T47D (cell line): Measurements from ENCODE around the gene NUP62.
"Not testable (repeated sequence)": the region's sequence is repeated elsewhere in the genome, so short reads cannot be mapped to it uniquely, and the experiment has no call there.

Experiments
- DNase-seq, 2 experiments: peaks; one replicate each; pipeline versions ENCODE4 v3.0.0 to v3.0.0-alpha.2; 2011 to 2012; ENCODE audit warnings: low read depth in 1 of 2, low spot score in 1 of 2
- JUND ChIP-seq: IDR thresholded peaks from 2 replicates; pipeline ENCODE4 v1.6.1; 2012; ENCODE audit warnings: low read depth
- in situ Hi-C: cut with HindIII; loops from 2 replicates; pipeline ENCODE4 v1.10.0; 2016; ENCODE audit warnings: low sequenced_read_pairs, low pct_unique_long_range_greater_than_20kb

NUP62 gene

GRCh38 chr19:49926515-49926914, 2.8 kb downstream of the NUP62 start:
- no peak for DNase-seq
- in situ Hi-C loops = no loop called here
- TF ChIP-seq JUND = no peak

GRCh38 chr19:49925486-49925885, 3.8 kb downstream of the NUP62 start:
- no peak for TF ChIP-seq JUND
- in situ Hi-C loops = no loop called here
- no peak for DNase-seq

GRCh38 chr19:49924881-49925210, 4.5 kb downstream of the NUP62 start:
- in situ Hi-C loops, DNase-seq: not testable (repeated sequence)

- no peak for TF ChIP-seq JUND
- in situ Hi-C loops = no loop called here
- no peak for DNase-seq
Measured at GRCh38 chr19:49924004-49924880, 5.1 kb downstream of the NUP62 start.

- DNase-seq = no peak
- in situ Hi-C loops = no loop called here
- TF ChIP-seq JUND = no peak
Measured at GRCh38 chr19:49923055-49924003, 6.0 kb downstream of the NUP62 start.

- no peak for DNase-seq
- in situ Hi-C loops = no loop called here
- TF ChIP-seq JUND = no peak
Measured at GRCh38 chr19:49921871-49922795, 7.2 kb downstream of the NUP62 start.

GRCh38 chr19:49920624-49921363, 8.5 kb downstream of the NUP62 start:
- no peak for DNase-seq
- in situ Hi-C loops = no loop called here
- TF ChIP-seq JUND = no peak

- no peak for DNase-seq
- no peak for TF ChIP-seq JUND
- in situ Hi-C loops = no loop called here
Measured at GRCh38 chr19:49918089-49918488, 11.2 kb downstream of the NUP62 start.

- peak in 1 of 2 experiments; percentile 31 for DNase-seq
- no peak for TF ChIP-seq JUND
- in situ Hi-C loops = no loop called here
Measured at GRCh38 chr19:49916839-49917733, 12.2 kb downstream of the NUP62 start.

GRCh38 chr19:49915271-49915670, 14.0 kb downstream of the NUP62 start:
- no peak for TF ChIP-seq JUND
- in situ Hi-C loops = no loop called here
- no peak for DNase-seq

- in situ Hi-C loops = no loop called here
- DNase-seq = no peak
- TF ChIP-seq JUND = no peak
Measured at GRCh38 chr19:49913720-49914119, 15.6 kb downstream of the NUP62 start.
